Stimulated activated CD8-positive, alpha-beta memory T cell treated with anti-CD3 and anti-CD28 coated beads, Interleukin-12 subunit alpha, Interleukin-12 subunit beta, amount 100 ng/mL, for 4 hours (primary cell): Measurements from ENCODE around the gene ADGRL1.
A peak's percentile ranks its signal among the peaks of the same experiment; 100 is the strongest.

Experiments used
- DNase-seq: peaks from one replicate; pipeline ENCODE4 v3.0.0-alpha.2; 2020; ENCODE audit warnings: low read depth

Gene ADGRL1

DNA sequence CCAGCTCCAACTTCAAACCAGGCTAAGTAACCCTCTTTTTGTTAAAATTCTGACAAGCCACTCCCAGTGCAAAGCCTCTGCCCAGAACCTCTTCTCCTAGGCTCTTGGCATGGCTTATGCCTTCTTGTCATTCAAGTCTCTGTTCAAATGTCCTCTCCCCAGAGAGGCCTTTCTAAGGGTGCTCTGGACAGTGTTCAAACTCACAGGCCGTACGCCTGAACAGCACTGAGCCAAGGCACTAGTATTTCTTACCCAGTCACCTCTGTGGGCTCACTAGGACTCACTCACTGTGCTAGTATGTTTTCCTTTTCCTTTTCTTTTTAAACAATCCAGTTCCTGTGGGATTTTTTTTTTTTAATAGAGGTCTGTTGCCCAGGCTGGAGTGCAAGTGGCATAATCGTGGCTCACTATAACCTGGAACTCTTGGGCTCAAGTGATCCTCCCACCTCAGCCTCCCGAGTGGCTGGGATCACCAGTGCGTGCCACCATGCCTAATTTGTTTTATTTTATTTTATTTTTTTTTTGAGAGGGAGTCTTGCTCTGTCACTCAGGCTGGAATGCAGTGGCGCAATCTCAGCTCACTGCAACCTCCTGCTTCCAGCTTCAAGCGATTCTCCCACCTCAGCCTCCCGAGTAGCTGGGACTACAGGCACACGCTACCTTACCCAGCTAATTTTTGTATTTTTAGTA is 67.2 kb downstream of the ADGRL1 start:
- no peak for DNase-seq

DNA sequence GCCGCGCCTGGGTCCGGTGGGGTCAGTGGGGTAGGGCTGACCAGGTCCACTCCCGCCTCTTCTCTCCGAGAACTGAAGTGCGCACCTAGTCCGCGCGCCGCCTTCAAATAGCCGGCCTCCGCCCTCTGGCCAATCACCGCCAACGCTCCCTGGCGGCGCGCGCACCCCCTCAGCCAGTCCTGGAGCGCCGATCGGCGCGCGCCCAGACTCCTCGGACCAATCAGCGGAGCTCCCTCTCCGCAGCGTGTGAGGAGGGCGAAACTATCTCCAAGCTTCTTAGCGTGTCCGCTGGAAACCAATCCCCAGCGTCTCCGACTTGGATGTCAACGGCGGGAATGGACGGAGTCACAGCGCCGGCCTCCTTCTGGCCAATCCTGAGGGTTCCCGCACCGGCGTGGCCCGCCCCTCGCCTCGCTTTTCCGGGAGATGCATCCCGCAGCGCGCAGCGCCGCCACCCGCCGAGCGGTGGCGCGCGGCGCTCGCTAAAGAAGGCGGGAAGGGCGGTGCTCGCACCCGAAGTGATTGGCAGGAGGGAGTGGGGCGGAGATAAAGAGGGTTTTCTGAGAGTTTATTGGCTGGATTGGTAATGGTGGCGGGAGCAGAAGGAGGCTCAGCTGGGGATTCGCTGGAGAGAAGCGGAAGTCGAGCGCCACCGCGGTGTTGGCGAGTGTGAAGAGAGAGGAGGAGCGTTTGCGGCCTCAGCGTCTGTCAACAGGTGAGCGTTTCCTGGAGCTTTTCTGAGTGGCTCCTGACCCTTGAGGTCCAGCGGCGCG is 69.3 kb downstream of the ADGRL1 start, which contains the start of gene ASF1B:
Gene ASF1B (minus strand): TSS at position 81 of the 773 bp plus-strand sequence. CDS start 133 bp downstream, outside the sequence.
- peak; percentile 93 for DNase-seq

DNA sequence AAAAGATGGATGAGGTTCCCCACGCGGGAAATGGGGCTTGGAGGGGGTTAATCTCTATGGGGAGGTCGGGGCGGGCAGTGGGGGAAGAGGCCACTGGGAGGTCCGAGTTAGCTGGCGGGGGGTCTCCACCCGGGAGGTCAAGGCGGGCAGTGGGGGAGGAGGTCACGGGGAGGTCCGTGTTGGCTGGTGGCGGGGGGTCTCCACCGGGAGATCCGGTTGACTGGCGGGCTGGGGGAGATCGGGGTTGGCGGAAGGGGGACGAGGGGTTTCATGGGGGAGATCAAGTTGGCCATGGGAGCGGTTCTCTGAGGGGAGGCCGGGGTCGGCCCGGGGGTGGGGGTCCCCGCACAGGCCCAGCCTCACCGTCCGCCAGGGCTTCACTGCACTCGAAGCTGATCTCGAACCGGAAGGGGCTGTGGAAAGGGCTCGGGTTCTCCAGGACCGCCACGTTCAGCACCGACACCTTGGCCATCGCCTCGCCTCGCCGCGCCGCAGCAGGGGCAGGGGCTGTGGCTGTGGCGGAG is 69.9 kb downstream of the ADGRL1 start:
- no peak for DNase-seq

DNA sequence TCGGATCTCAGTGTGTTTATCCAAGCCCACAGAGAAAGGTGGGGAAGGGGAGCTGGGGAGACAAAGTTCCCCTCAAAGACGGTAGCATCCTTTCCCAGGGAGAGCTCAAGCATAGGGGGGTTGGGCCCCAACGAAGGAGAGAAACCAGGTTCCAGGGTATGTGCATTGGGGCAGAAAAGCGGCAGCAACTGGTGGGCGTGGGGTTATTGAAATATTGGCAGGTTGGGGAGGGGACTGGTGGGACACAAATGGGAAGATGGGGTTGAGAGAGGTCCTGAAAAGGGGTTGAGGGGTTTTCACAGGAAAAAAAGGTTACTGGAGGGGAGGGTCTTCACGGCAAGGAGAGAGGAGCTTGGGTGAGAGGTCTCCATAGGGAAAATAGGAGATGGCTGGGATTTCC is 70.6 kb downstream of the ADGRL1 start:
- DNase-seq: no peak

DNA sequence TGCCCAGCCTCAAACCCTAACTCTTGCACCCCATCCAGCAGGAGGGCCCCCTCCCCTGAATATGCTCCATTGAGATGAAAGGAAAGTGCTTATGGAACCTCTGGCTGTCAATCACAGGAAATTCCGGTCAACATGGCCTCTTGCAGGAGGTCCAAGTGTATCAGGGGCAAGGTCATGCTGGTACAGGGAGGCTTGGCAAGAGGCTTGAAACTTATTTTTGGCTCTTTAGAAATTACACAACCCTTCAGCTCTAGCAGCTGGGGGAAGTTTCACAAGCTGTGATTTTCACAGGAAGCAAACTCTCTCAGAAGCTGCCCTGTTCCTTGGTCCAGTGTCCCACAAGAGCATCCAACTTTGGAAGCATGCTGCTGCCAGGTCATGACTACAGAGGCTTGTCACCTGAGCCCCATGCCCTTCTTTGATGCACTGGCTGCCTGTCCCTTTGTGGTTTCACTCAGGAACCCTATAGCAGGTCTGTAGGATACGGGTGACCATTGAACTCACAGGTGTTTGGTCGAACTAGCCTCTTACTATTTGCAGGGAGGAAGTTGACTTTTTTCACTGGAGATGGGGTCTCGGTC is 78.0 kb downstream of the ADGRL1 start:
- no peak for DNase-seq

DNA sequence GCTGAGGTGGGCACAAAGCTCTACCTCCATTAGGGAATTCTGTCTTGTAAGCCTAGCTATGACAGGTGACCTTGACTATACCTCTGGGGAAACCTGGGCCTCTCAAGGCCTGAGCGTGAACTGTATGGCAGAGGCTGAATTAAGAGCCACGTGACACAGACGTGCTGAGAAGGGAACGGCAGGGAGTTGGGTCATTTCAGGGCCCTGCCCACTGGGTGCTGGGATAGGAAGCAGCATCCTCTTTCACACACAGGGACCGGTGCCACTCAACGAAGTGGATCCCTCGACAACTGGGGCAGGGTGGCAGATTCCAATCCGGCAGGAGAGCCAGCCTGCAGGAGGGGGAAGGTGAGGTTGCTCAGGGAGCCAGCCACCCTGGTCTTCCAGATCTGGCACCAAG is 78.8 kb downstream of the ADGRL1 start:
- no peak for DNase-seq

DNA sequence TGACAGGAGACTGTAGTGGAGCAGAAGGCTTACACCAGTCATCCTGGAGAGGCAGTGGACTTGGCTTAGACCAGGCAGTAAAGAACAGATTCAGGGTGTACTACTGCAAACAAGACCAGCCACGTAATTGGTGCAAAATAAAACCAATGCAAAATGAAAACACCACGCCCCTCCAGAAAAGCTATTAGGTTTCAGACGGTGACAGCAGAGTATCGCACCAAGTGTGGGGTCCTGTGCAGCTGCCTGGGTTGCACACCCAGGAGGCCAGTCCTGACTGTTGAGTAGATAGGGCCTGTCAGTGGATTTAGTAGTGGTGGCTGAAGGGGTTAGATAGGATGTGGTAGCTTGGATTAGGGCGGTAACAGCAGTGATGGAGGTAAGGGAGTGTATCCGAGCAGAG is 83.0 kb downstream of the ADGRL1 start:
- DNase-seq: no peak

DNA sequence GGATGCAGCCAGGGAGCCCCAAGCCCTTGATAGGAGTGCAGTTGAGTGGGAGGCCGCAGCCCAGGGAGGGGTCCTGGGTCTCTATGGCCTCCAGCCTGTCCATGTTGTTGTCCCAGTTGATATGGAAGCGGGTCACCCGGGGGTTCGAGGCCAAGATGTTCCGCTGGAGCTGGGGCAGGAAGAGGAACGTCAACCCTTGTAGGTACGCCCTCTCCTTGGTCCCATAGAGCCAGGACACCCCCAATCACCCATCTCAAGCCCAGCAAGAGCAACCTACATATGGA is 85.5 kb downstream of the ADGRL1 start:
- DNase-seq: no peak

DNA sequence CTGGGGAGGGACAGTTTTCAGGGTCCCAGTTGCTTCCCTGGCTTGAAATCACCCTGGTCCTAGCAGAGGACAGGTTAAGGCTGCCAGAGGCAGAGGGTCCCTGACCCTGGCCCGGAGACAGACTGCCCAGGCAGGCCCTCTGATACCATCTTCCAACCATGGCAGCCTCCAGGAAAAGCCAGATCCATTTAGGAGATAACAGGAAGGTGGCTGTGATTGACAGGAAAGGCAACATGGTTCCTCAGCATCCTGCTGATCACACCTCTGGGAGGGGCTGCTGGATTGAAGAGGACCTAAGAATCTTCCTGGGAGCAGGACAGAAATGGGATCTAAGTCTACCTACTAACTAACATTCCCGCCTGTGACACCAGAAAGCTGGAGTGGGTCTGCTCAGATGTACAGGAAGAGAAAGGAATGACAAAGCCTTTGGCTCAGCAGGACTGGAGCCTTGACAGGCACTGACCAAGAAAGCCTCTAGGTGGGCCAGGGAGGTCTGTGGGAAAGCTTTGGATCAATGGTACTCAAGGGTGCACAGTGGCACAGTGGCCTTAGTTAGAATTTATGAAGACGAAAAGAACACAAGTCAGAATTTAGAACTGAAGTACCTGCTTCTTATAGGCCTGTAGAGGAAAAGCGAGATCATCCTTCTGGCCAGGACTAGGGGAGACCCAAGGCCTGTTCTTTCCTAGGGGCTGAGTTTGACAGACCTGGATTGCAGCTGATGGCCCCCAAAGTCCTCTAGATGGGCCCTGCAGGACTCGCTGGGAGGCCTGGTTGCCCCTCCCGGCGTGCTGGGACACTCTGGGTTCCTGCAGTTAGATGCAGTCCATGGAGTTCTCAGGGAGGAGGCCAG is 86.1 kb downstream of the ADGRL1 start:
- no peak for DNase-seq

DNA sequence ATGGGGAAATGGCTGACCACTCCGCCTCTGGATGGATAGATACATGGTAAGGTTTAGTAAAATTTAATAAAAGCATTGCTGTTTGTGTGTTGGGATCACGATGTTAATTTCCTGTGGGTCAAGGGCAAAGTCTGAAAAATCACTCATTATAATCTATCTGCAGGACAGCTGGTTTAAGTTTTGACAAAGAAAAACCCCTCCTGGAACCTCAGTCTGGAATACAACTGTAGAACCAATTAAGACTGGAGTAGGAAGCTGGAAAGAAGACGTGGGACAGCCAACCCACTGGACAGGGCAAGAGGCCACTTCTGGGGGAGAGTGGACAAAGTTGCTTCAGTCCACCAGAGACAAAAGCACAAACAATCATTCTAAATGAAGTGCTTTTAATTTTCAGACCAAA is 86.8 kb downstream of the ADGRL1 start:
- DNase-seq: no peak

DNA sequence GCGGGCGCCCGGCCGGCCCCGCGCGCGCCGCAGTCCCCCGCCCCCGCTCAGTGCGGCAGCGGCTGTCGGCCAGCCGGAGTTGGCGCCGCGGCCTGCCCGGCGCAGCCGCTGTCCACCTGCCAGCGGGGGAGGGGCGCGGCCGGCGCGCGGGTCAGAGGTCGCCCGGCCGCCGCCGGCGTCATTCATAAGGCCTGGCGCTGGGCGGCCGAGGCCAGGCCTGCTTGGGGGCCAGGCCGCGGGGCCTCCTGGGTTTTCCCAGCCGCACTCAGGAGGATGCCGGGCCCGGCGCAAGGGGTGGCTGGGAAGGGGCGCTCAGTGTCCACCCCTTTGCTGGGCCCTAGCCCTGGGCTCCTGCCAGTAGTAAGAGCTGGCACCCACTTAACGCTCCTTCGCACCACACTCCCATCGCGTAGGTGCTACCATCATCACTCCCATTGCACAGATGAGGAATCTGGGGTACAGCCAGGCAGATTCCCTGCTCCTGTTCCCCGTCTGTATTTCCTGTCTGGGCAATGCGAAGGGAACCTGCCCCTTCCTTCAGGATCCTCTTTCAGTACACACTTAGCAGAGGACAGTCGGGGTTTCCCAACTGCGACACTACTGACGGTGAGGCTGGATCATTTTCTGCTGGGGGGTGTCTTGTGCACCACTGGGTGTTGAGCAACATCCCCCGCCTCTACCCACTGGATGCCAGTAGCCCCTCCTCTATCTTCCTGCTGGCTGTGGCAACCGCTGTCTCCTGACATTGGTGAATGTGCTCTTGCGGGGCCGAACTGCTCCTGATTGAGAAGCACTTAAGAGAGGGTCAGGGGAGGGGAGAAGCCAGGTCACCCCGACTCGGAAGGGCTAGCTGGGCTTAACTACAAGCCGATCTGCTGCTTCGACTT is 87.6 kb downstream of the ADGRL1 start:
- peak; percentile 16 for DNase-seq

DNA sequence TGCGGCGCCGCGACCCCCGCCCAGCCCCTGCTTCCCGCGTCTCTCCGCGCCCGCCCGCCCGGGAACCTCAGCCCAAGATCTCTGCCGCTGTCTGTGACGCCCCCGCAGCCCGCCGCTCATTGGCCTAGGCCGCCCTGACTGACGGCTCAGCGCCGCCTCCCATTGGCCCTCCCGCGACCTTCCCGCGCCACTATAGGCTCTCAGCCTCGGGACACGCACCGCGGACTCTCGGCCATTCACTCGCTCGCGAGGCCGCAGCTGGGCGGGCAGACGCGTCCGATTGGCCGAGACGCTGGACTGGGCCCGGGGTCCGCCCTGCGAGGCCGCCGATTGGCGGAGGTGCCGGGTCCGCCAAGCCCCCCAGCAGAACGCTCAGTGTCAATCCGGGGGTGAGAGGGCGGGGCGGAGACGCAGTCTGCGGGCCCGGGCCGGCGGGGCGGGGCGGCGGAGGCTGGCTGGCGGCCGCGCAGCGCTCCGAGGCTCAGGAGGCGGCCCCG is 88.3 kb downstream of the ADGRL1 start, which contains the start of gene PRKACA:
Gene PRKACA (minus strand): TSS at position 95 of the 497 bp plus-strand sequence. CDS start 215 bp downstream, outside the sequence.
- peak; percentile 99 for DNase-seq

DNA sequence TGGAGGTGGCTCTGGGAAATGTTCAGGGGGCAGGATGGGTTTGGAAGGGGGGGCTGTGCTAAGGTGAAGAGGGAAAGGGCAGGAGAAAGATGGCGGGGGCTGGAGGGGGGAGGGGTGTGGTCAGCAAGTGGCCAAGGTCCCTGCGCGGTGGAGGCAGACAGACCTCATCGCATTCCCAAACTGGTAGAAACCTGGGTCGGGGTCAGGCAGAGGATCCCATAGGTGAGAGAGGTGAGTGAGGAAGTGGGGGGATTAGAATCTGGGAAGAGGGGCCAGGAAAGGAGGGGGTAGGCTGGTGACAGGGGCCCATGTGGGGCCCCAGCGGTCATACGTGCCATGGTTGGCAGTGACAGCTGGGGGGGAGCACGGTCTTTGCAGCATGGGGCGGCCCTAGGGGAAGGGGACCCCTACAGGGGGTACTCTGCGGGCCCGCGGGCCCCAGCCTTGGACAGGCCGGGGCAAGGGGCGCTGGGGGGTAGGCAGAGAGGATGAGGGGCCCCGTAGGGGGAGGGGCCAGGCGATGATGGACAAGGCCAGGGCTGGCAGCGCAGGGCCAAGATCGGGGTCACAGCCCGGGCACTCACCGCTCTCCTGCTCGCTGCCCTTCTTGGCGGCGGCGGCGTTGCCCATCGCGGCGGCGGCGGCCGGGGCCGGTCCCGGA is 88.9 kb downstream of the ADGRL1 start:
- no peak for DNase-seq

DNA sequence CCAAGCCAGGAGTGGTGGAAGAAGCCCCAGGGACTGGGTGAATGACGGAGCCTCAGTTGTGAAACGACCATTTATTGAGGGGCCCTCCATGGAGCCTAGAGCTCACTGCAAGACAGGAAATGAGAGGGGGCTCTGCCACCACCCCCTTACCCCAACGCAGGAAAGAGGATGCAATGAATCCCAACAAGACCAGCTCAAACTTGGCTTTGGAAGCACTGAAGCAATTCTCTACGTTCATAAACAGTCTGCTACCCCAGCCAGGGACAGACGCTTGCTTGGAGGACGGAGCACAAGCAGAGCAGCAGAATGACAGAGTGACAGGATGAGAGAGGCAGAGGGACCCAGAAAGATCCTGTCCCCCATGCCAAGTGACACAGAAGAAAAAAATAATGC is 89.4 kb downstream of the ADGRL1 start:
- DNase-seq: no peak

DNA sequence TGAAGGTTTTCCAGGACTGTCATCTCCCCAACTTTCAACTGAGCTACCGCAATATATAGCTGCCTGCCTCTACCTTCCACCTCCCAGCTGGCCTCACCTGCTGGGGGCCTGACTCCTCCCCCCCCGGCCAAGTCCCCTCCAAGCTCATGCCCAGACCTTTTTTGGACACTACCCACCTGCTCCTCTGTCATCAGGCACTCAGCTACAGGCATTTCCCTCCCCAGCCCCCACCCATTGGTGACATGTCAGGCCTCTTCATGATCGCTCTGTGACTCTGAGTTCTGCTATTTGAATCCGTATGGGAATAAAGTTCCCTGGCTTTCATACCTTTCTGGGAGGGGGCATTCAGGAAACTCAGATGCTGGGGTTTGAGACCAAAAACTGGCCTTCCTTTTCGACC is 90.2 kb downstream of the ADGRL1 start:
- DNase-seq: no peak

DNA sequence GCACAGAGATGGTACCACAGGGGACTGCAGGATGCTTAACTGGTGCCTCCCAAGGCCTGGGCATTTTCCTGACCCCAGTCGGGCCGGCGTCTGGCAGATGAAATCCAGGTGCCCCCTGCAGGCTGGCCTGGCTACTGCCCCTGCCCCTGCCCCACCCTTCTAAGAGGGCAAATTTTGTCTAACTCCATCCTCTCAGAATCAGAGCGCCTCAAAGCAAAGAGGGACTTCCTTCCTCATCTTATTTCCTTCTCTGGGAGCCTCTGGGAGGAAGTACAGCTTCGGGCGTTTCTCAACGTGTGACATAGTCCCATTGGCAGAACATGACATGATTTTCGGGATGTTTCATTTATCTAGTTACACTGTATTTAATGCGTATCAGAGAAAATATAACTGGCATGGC is 91.1 kb downstream of the ADGRL1 start:
- peak; percentile 21 for DNase-seq

DNA sequence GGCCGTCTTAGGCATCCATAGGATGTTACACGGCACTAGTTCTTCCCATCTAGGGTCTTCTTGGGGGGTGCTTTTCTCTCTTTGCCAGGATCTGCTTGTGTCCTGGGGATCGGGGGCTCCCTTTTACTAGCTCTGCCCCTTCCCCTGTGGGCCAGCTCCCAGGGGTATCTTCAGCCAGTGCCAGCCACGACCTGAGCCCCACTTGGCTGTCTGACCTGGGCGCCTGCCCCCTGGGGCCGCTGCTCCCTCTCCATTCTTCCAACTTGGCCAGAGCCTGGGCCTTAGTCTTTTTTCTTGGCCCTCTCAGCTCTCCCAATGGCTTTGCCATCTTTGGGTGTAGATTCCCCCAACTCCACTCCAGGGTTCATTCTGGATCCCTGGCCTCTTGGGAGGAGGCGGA is 91.5 kb downstream of the ADGRL1 start:
- no peak for DNase-seq

DNA sequence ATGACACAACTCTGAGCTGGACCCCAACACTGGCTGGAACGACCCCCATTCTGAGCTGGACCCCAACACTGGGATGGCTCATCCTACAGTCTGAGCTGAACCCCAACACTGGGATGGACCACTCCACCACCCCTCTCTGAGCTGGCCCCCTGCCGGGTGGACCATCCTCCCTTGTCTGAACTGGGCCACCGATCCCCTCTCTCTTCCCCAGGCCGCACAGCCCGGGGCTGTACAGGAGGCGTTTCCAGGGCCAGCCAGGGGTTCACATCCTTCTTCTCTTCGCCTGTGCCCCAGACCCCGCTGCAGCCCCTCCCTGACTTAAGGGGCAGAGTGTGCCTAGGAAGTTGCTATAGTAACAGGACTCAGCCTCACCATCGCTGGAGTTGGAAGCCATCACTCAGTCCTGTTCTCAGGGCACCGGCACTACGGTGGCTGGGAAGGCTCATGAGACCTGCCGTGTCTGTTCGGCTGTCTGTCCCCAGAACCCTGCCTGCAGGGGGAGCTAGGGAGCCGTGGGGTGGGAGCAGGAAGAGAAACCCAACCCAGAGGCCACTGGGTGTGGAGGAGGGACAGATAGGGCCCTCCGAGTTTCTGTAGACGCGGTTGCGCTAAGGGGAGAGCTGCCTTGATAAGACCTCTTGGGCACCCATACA is 92.1 kb downstream of the ADGRL1 start:
- DNase-seq: no peak

DNA sequence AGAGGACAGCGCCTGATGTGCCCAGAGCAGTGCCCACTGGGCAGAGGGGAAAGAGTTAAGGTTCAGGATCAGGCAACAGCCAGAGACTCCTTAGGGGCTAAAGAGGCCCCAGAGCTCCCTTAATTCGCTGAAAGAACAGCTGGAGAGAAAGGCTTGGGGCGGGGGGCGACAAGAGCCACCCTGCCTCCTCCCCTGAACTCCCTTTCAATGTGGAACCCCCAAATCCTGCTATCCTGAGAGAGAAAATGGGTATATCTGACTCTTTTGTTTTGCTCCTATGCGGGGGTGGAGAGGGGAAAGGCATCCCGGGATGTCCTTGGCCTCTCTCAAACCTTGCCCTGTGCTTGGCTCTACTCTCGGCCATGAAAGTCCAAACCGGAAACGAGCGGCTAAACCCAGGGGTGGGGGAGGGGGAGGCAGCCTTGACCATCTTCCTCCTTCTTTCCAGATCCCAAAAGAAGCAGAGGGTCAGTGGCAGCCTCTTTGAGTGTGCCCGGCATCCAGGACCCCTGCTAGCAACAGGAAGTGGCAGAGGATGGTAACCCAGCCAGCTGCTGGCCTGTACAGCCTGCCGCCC is 93.1 kb downstream of the ADGRL1 start:
- DNase-seq: no peak
